ENCODE results near the gene FHL1. TPM values are rescaled to one million over a fixed set of nuclear protein-coding genes. Genes with fewer than 3 reads are reported as not detected.
A peak's percentile ranks its signal among the peaks of the same experiment; 100 is the strongest.

The FHL1 gene
- total and polyA plus RNA-seq, 2 of the 4 experiments (the other 2 are of a cell fraction): 69.4 to 72.9 TPM

GRCh38 chrX:136203951-136204350 lies 56.6 kb downstream of the FHL1 start:
- in situ Hi-C loops (cut with MboI; ENCODE audit: low sequenced_read_pairs) (no loop called here), intact Hi-C loops (cut with micrococcal nuclease) (loop anchor here (2.0 kb wide), 1 partner anchor 35 kb away; no protein-coding TSS in a partner anchor), dilution Hi-C loops (cut with HindIII; ENCODE audit: low sequenced_read_pairs, unreplicated experiment) (no loop called here)
- Histone ChIP-seq H3K9me1 (ENCODE audit: insufficient read depth, low read length) (no peaks in the 10 kb centered on the region), H3K23ac (ENCODE audit: low read depth, low read length) (no peak overlapping the region), H3K4me3 (ENCODE audit: insufficient read depth, low read depth, low read length) (no peak overlapping the region), H3K79me1 (ENCODE audit: low read depth in 1 of 2, low read length in 2 of 2) (0 out of 4 replicates have a peak, but pooled peaks cover 0 to 7% of the 10 kb centered on the region in 2 experiments), H2AFZ (replicated peaks; ENCODE audit: low read length, poor library complexity) (no peak overlapping the region), H3K9ac (ENCODE audit: low read depth, low read length) (no peak overlapping the region), H3K27ac (ENCODE audit: insufficient read depth, low read length) (no peak overlapping the region), H2AK9ac (replicated peaks; ENCODE audit: low read depth, low read length, poor library complexity) (no peak overlapping the region), H2BK120ac (ENCODE audit: low read depth, low read length) (no peak overlapping the region), H4K91ac (ENCODE audit: insufficient read depth, low read depth, low read length) (peak overlapping the region; percentile 19; the same call in 1 of the 2 replicates), H3K14ac (replicated peaks; ENCODE audit: low read depth, low read length) (no peak overlapping the region), H3K4me1 (ENCODE audit: control insufficient read depth, insufficient read depth, low read length) (peaks cover 9% of the 10 kb centered on the region), H3K4ac (ENCODE audit: low read depth, low read length) (no peak overlapping the region), H3K4me2 (ENCODE audit: low read depth, low read length) (no peak overlapping the region), H3K27me3 (ENCODE audit: control insufficient read depth, insufficient read depth, low read length) (no peaks in the 10 kb centered on the region; the same call in 1 of the 2 replicates), H2BK15ac (ENCODE audit: low read depth, low read length) (0 out of 3 replicates have a peak overlapping the region, but pooled peaks have one; percentile 33), H4K5ac (ENCODE audit: low read depth, low read length) (no peak overlapping the region; the same call in 1 of the 2 replicates), H2BK5ac (ENCODE audit: low read depth, low read length, poor library complexity, severe bottlenecking) (no peak overlapping the region), H2AK5ac (ENCODE audit: low read depth, low read length) (no peak overlapping the region), H3K9me3 (ENCODE audit: control insufficient read depth, insufficient read depth, low read length) (no peaks in the 10 kb centered on the region), H4K20me1 (ENCODE audit: insufficient read depth, low read length) (no peaks in the 10 kb centered on the region), H3K36me3 (ENCODE audit: control insufficient read depth, insufficient read depth, low read length) (peaks cover 18% of the 10 kb centered on the region; the same call in 1 of the 2 replicates), H2BK20ac (ENCODE audit: low read depth, low read length) (no peak overlapping the region), H3K18ac (ENCODE audit: low read depth, low read length) (peak overlapping the region; percentile 59; the same call in 1 of the 2 replicates), H3K56ac (ENCODE audit: extremely low read depth, insufficient read depth, low read length) (no peak overlapping the region), H4K8ac (ENCODE audit: low read depth in 2 of 2, low read length in 2 of 2) (no peak overlapping the region; a peak in 1 of 4 replicates)
- BruUV-seq (replicated peaks): no TSS peak
- no peak for DNase-seq
- no peak for TF ChIP-seq BHLHE40 (IDR thresholded peaks at IDR 0.05; ENCODE audit: low read depth, low read length)
- no peak for TF ChIP-seq CTCF (conservative IDR thresholded peaks at IDR 0.05; ENCODE audit: low read depth, low read length)
- TF ChIP-seq CEBPB (IDR thresholded peaks at IDR 0.05; ENCODE audit: low read depth, low read length): no peak
- no peak for TF ChIP-seq NFE2L2 (IDR thresholded peaks at IDR 0.05; ENCODE audit: low read depth, low read length)
- TF ChIP-seq POLR2A (IDR thresholded peaks at IDR 0.05; ENCODE audit: low read depth, low read length): no peak
- TF ChIP-seq USF2 (IDR thresholded peaks at IDR 0.05; ENCODE audit: low read depth, low read length): no peak
- TF ChIP-seq CHD1 (IDR thresholded peaks at IDR 0.05; ENCODE audit: low read depth, low read length): no peak
- no peak for TF ChIP-seq MAFK (IDR thresholded peaks at IDR 0.05; ENCODE audit: low read depth, low read length)
- TF ChIP-seq ELK1 (IDR thresholded peaks at IDR 0.05; ENCODE audit: borderline replicate concordance, low read depth, low read length): no peak
- no peak for TF ChIP-seq FOS (IDR thresholded peaks at IDR 0.05; ENCODE audit: low read depth, low read length)
- no peak for TF ChIP-seq RAD21 (IDR thresholded peaks at IDR 0.05; ENCODE audit: low read length)
- TF ChIP-seq SMC3 (IDR thresholded peaks at IDR 0.05; ENCODE audit: low read depth, low read length): no peak
- TF ChIP-seq RFX5 (IDR thresholded peaks at IDR 0.05; ENCODE audit: low read depth, low read length): no peak
- no peak for TF ChIP-seq MXI1 (IDR thresholded peaks at IDR 0.05; ENCODE audit: borderline replicate concordance, low read depth, low read length)
- TF ChIP-seq RCOR1 (IDR thresholded peaks at IDR 0.05; ENCODE audit: insufficient replicate concordance, low read length): no peak
- TF ChIP-seq MAZ (IDR thresholded peaks at IDR 0.05; ENCODE audit: borderline replicate concordance, low read depth, low read length): no peak
- no CpG with 5 or more reads among the region's 3 CpGs for WGBS, 2 experiments (ENCODE audit: extremely low coverage in 2 of 2, insufficient read length in 1 of 2)
- ATAC-seq (ENCODE audit: low read depth): no peak
- CTCF ChIA-PET: interaction anchor here (1.0 to 2.2 kb wide), 2 partner anchors 176 to 825 kb away, joined by 4 to 6 read pairs; no protein-coding TSS in a partner anchor
- POLR2A ChIA-PET (ENCODE audit: unreplicated experiment): no interaction called here
